Jurkat, Clone E6-1 (cell line): ENCODE results near the gene ADAM17.
"Not testable (repeated sequence)": the region's sequence is repeated elsewhere in the genome, so short reads cannot be mapped to it uniquely, and the experiment has no call there.

Source experiments
- DNase-seq: peaks from one replicate; pipeline ENCODE4 v3.0.0-alpha.2; 2011; ENCODE audit warnings: low read depth, low spot score
- H3K4me3 ChIP-seq: 2 replicates; pipeline ENCODE4 v1.5.1; 2011; ENCODE audit warnings: mild to moderate bottlenecking, low read length, control low read depth, moderate library complexity

Gene ADAM17

DNA sequence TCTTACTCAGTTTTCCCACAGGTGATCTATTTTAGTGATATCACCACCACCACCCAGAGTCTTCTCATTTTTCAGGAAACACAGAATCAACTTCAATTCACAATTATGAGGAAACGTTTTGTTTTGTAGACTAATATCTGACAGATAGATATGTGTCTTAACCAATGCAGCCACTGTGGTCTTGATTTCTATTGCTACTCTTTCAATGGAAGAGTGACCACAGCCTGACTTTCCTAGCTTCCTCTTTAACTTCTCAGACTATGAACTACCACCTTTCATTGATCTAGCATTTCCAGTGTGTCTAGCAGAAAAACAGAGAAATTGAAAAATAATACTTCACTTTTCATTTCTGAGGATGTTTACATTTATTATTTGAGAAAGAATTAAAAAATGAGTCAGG, 20.5 kb downstream of the ADAM17 start:
- DNase-seq = no peak
- no peak overlapping the region for H3K4me3 ChIP-seq

DNA sequence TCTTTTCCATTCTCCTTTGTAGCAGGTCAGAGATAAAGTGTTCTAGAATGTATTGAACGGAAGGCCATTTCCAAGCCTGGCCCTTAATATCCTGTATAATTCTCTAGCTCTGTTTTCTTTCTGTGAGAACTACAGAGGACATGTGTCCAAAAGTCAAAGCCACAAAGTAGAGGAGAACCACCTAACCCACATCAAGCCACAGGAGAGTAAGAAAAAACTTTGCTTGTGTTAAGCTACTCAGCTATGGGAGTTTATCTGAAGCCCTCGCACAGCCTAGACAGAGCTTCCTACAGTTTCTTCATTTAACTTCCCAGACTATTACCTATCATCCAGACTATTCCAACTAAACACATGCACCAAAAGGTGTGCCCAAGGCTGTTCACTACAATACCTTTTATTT, 22.0 kb downstream of the ADAM17 start:
- H3K4me3 ChIP-seq = no peak overlapping the region
- peak; percentile 20 for DNase-seq

DNA sequence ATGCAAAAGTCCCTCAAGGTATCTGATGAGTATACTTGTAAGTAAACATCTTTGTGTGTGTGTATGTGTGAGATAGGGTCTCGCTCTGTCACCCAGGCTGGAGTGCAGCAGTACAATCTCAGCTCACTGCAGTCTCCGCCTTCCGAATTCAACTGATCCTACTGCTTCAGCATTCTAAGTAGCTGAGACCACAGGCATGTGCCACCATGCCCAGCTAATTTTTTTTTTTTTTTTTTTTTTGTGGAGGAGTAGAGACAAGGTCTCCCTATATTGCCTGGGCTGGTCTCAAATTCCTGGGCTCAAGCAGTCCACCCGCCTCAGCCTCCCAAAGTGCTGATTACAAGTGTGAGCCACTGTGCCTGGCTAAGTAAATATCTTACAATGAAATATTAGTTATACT, 23.2 kb downstream of the ADAM17 start:
- H3K4me3 ChIP-seq = no peak overlapping the region
- no peak for DNase-seq

DNA sequence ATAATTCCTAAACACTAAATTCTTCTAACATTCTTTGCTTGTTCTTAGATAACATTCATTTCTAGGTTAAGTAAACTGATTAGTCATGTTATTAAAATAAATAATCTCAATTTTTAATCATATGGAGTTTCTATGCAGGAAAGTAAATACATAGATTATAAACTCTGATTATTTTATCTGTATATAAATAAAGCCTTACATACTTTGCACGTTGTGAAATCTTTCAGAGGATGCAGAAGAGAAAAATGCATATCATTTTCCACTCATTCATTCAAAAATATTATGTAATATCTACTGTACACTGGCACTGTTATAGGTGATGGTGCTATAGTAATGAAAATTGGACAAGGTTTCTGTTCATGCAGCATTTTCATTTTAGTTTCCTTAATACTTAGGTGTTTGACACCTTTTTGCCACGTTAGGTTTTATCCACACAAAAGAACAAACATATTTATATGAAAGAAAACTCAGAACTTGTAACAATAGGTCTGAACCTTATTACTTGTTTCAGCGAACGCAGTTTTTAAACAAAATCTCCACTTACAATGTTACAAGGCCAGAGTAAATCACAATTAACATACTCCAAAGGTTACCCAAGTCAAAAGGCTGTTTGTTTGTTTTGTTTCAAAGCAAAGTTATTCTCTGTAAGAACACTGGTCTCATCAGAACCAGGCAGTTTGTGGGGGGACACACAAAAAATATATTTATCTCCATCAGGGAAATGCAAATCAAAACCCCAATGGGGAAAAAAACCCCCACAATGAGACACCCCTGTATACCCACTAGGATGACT, 27.4 kb downstream of the ADAM17 start:
- H3K4me3 ChIP-seq = no peak overlapping the region

DNA sequence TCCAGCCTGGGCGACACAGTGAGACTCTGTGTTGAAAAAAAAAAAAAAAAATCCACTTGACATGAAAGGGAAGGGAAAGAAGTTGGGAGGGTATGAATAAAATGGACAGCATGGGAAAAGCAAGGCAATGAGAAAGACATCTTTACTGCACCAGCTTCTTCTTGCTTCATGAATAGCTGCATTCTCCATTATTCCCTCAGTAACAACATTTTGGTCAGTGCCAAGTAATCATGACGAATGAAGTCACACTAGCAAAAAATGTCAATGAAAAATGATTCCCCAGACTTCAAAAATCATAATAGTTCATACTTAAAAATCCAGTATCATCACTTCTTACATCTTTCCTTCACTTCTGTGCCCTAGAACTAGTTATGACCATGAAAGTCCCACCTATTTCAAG, 30.4 kb downstream of the ADAM17 start:
- DNase-seq = no peak
- no peak overlapping the region for H3K4me3 ChIP-seq

More for the DNA sequence above, 27.4 kb downstream of the ADAM17 start:
- no peak for DNase-seq

DNA sequence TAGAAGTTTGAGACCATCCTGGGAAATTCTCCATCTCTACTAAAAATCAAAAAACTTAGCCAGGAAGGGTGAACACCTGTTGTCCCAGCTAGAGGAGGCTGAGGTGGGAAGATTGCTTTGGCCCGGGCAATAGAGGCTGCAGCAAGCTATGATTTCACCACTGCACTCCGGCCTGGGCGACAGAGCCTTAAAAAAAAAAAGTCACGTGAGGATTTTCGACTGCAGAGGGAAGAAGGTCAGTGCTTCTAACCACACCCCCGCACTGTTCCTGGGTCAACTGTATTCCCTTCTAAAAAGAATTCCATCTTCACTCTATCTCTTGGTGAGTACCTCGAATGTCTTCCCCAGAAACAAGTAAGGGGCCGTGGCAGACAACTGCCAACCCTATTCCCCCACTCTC, 31.3 kb downstream of the ADAM17 start:
- H3K4me3 ChIP-seq = no peak overlapping the region
- DNase-seq = no peak

- no peak overlapping the region for H3K4me3 ChIP-seq
- DNase-seq = no peak
These were observed 36.4 kb downstream of the ADAM17 start for GRCh38 chr2:9519250-9519649.

DNA sequence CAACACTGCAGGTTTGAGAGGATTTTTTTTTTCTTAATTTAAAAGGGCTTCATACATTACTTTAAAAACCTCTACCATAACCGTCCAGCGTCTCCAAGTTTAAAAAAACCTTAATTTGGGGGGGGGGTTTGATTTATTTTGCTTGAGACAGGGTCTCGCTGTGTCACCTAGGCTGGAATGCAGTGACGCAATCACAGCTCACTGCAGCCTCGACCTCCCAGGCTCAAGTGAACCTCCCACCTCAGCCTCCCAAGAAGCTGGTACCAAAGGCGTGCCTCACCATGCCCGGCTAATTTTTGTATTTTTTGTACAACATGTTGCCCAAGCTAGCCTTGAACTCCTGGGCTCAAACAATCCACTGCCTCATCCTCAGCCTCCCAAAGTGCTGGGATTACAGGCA, 36.9 kb downstream of the ADAM17 start:
- H3K4me3 ChIP-seq = no peak overlapping the region
- no peak for DNase-seq

- DNase-seq = no peak
- no peak overlapping the region for H3K4me3 ChIP-seq
These were observed 37.5 kb downstream of the ADAM17 start for GRCh38 chr2:9518163-9518562.

GRCh38 chr2:9517118-9517782, 38.4 kb downstream of the ADAM17 start:
- no peak overlapping the region for H3K4me3 ChIP-seq
- DNase-seq = no peak

DNA sequence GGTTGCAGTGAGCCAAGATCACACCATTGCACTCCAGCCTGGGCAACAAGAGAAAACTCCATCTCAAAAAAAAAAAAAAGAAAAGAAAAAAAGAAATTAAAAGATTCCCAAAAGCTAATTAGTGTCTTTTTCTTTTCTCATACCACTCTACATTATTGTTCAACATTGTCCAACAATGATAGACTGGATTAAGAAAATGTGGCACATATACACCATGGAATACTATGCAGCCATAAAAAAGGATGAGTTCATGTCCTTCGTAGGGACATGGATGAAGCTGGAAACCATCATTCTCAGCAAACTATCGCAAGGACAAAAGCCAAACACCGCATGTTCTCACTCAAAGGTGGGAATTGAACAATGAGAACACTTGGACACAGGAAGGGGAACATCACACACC, 41.7 kb downstream of the ADAM17 start:
- H3K4me3 ChIP-seq, DNase-seq: not testable (repeated sequence)

GRCh38 chr2:9508931-9509330, 46.7 kb downstream of the ADAM17 start:
- H3K4me3 ChIP-seq = no peak overlapping the region
- no peak for DNase-seq

DNA sequence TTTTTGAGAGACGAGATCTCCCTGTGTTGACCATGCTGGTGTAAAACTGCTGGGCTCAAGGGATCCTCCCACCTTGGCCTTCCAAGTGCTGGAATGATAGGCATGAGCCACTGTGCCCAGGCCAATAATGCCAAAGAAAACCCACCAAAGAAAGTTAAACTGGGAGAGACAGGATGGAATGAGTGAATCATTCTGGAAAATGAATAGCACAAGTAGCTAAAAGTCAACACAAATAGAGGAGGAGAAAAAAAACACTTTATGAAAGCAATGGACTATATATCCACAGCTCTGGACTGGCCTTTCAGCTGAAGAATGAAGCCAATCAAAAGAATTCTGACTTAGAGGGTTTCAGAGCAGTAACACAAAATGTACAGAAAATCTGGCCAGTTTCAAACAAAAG, 57.4 kb downstream of the ADAM17 start:
- H3K4me3 ChIP-seq = no peak overlapping the region
- DNase-seq = no peak

- no peak for DNase-seq
- H3K4me3 ChIP-seq = no peak overlapping the region
These were observed 58.6 kb downstream of the ADAM17 start for GRCh38 chr2:9497017-9497416.

DNA sequence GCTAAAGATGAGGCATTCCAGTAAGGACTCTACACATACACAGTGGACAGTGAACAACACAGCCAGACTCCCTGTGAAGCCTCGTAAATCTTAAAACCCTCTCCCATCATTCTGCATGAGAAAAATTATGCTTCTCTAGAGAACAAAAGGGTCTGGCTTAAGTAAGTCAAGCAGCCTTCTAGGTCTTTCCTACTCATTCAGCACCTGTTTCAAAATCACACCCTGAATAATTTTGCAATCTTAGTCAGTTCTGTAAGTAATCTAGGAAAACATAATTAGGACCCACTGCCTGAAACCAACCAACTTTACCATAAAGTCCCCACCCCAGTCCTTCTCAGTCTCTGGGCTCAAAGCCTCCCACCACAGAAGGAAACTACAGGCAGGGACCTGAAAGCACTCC, 61.5 kb downstream of the ADAM17 start:
- no peak for DNase-seq
- H3K4me3 ChIP-seq = no peak overlapping the region

DNA sequence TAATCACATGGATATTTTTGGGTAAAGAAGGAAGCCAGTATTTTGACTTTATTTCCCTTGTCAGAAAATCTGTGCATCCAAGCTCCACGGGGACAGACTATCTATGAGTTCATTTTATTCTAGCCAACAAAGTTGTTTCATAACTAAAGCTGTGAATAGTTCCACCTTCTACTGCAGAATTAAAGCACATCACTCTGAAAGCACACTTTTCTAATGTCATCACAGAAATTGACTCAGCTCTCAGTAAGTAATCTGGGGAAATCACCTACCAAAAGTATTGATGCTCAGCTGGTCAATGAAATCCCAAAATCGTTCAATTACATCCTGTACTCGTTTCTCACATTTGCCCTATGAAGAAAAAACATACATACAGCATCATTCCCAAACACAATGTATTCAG, 62.2 kb downstream of the ADAM17 start:
- H3K4me3 ChIP-seq = no peak overlapping the region
- DNase-seq = no peak

GRCh38 chr2:9492927-9493326, 62.7 kb downstream of the ADAM17 start:
- no peak for DNase-seq
- no peak overlapping the region for H3K4me3 ChIP-seq

GRCh38 chr2:9490789-9491188, 64.8 kb downstream of the ADAM17 start:
- DNase-seq = no peak
- H3K4me3 ChIP-seq = no peak overlapping the region

GRCh38 chr2:9488583-9489547, 66.8 kb downstream of the ADAM17 start:
- H3K4me3 ChIP-seq = no peak overlapping the region
- DNase-seq = no peak

- no peak for DNase-seq
- H3K4me3 ChIP-seq = no peak overlapping the region
These were observed 71.1 kb downstream of the ADAM17 start for GRCh38 chr2:9484533-9484932.
